KOPT-K1 (cell line): ENCODE measurements around the gene POPDC2.
"Not testable (repeated sequence)": the region's sequence is repeated elsewhere in the genome, so short reads cannot be mapped to it uniquely, and the experiment has no call there.

Experiments used
- H3K27ac ChIP-seq: fragments of 200-600 bp; sonication (generic); 2 replicates; pipeline ENCODE4 v1.5.1; 2016; ENCODE audit warnings: antibody characterized with exemption, mild to moderate bottlenecking, low read depth, low read length; ENCODE audit not compliant: poor library complexity, severe bottlenecking
- H3K36me3 ChIP-seq: fragments of 200-600 bp; sonication (generic); 2 replicates; pipeline ENCODE4 v1.5.1; 2017; ENCODE audit warnings: antibody characterized with exemption, mild to moderate bottlenecking, low read length, moderate library complexity; ENCODE audit not compliant: insufficient read depth
- H3K9me3 ChIP-seq: fragments of 200-600 bp; sonication (generic); 2 replicates; pipeline ENCODE4 v1.5.1; 2017; ENCODE audit warnings: antibody characterized with exemption, low read length, mild to moderate bottlenecking; ENCODE audit not compliant: insufficient read depth, poor library complexity, severe bottlenecking

POPDC2 gene

DNA sequence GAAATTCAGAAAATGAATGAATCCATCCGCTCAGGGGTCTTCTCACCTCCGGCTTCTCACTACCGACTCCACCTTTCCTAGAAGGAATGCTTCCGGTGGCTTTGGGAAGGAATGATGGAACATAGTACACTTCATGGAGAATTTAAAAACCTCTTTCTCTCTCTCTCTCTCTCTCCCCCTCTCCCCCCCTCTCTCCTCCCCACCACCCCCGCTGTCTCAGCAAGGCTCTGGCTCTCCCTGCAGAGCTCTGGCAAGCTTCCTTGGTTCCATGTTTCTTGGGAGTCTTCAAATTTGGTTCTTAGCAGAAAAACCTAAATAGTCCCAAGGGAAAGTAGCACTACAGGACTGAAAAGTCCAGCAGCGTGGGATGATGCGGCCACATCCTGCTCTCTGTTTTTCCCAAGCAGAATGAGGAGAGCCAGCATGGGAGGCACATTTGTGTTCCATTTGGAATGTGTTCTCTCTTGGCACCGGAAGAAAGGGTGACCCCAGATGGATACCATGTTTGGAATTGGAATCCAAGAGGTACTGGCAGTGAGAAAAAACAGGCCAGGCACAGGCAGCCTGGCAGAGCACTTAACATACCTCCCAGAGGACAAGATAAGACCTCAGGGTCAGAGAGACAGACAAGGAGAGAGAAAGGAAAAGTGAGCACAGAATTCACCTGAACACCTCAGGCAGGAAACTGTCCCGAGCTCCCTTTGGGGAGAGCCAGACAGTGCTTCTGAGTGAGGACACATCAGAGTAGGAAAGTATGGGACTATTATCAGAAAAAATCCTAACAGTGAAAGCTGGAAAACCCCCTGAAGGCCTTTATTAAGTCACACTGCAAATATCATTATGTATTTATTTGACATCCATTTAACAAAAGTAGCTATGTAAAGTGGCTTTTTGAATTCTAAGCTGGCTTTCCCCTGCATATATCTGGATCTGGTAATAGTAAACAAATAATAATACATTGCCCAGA lies at the start of gene POPDC2:
POPDC2 (minus strand) TSS at position 116 of the 967 bp plus-strand sequence. CDS start 166 bp downstream, outside the sequence.
- H3K36me3 ChIP-seq, result 0 out of 2 replicates have a peak, but pooled peaks cover under 1% of the 10 kb centered on the region
- no peaks in the 10 kb centered on the region for H3K9me3 ChIP-seq
- no peak within 1 kb of the TSS for H3K27ac ChIP-seq

- peaks cover 10% of the 10 kb centered on the region for H3K9me3 ChIP-seq
- no peaks in the 10 kb centered on the region for H3K36me3 ChIP-seq
- no peak overlapping the region for H3K27ac ChIP-seq
These were observed 43.6 kb upstream of the POPDC2 start for GRCh38 chr3:119703820-119704531.

- Histone ChIP-seq H3K9me3 (peaks cover 10% of the 10 kb centered on the region), H3K27ac (no peak within 1 kb of the TSS), H3K36me3 (no peaks in the 10 kb centered on the region)
These were observed 42.4 kb upstream of the POPDC2 start, which contains the start of gene CFAP91 for GRCh38 chr3:119702530-119703527. CFAP91 (plus strand) TSS chr3:119703022; CDS start chr3:119703099, 77 bp downstream.

DNA sequence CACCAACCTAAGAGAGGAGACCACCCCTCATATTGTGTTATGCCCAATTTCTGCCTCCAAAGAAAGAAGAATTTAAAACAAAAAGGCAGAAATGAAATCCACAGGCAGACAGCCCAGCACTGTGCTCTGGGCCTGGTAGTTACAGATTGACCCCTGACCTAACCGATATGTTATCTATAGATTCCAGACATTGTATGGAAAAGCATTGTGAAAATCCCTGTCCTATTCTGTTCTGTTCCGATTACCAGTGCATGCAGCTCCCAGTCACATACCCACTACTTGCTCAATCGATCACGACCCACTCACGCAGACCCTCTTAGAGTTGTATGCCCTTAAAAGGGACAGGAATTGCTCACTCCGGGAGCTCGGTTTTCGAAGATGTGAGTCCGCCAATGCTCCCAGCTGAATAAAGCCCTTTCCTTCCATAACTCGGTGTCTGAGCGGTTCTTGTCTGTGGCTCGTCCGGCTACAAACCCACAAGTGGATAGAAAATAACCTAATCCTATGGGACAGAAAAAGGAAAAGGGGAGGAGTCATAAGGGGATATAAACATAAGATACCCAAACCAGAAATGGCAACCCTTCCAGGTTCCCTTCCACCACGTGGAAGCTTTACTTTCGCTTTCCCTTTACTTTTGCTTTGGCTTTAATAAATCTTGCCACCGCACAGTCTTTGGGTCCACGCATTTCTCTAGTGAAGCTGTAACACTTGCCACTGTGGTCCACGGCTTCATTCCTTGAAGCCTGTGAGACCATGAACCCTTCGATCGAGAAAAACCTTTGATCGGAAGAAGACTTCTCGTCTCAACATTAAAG lies 40.7 kb upstream of the POPDC2 start:
- Histone ChIP-seq H3K36me3 (no peaks in the 10 kb centered on the region), H3K9me3 (peaks cover 10% of the 10 kb centered on the region), H3K27ac (no peak overlapping the region)

DNA sequence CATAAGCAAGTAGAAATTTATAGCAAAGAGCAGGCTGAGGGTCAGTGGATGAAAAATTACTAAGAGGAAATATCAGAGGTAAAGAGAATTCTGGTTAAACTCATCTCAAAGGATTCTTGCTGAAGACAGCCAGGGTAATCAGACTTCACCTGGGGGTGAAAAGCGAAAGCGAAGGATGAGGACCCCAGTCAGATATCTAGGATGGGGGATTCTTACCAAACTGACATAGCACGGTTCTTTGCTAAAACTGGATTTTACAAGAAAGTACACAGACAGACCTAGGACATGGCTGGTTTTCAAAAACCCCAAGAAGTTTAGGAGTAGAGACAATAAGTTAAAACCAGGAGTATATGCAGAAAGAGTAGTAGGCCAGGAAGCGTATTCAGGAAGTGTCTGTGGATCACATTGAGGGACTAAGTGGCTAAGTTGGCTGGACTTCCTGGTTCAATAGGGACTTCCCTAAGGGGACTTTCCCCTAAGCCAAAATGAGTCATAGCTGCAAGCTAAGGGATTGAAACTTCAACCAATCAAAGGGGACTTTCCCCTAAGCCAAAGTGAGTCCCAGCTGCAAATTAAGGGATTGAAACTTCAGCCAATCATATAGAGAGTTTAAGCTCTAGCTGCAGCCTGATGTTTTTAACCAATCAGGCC lies 40.0 kb upstream of the POPDC2 start:
- no peaks in the 10 kb centered on the region for H3K36me3 ChIP-seq
- peaks cover 10% of the 10 kb centered on the region for H3K9me3 ChIP-seq
- no peak overlapping the region for H3K27ac ChIP-seq

DNA sequence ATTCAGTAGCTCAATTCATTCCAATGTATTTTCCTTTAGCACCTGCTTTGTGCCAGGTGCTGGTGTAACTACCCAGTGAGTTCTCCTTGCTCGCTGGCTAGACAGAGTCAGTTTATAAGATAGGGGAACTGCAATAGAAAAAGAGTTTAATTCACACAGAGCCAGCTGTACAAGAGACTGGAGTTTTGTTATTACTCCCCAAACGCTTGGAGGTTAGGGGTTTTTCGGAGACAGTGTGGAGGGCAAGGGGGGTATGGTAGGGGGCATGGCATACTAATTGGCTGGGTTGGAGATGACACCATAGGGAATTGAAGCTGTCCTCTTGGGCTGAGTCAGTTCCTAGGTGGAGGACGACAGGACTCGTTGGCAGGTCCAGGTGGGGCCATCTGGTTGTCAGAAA lies 37.0 kb upstream of the POPDC2 start:
- peaks cover 1% of the 10 kb centered on the region for H3K9me3 ChIP-seq
- no peak overlapping the region for H3K27ac ChIP-seq
- no peaks in the 10 kb centered on the region for H3K36me3 ChIP-seq

GRCh38 chr3:119695480-119695879 lies 35.1 kb upstream of the POPDC2 start:
- no peaks in the 10 kb centered on the region for H3K9me3 ChIP-seq
- no peaks in the 10 kb centered on the region for H3K36me3 ChIP-seq
- H3K27ac ChIP-seq, result no peak overlapping the region

- H3K9me3 ChIP-seq, result peaks cover 6% of the 10 kb centered on the region
- H3K27ac ChIP-seq, result no peak overlapping the region
- H3K36me3 ChIP-seq, result no peaks in the 10 kb centered on the region
These were observed 29.8 kb upstream of the POPDC2 start for GRCh38 chr3:119690043-119690656.

DNA sequence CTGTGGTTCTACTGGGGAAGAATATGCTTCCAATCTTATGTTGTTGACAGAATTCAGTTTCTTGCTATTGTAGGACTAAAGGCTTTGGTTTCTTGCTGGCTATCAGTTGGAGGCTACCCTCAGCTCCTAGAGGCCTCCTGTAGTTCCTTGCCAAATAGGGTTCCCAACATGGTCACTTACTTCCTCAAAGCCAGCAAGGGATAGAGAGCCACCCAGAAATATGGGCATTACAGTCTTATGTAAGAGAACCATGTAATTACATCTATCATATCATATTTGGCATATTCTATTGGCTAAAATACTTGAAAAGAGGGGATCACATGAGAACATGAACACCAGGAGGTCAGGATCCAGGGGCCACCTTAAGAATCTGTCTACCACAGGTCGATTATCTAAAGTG lies 23.0 kb upstream of the POPDC2 start:
- peaks cover 6% of the 10 kb centered on the region for H3K9me3 ChIP-seq
- H3K36me3 ChIP-seq, result no peaks in the 10 kb centered on the region
- H3K27ac ChIP-seq, result no peak overlapping the region

DNA sequence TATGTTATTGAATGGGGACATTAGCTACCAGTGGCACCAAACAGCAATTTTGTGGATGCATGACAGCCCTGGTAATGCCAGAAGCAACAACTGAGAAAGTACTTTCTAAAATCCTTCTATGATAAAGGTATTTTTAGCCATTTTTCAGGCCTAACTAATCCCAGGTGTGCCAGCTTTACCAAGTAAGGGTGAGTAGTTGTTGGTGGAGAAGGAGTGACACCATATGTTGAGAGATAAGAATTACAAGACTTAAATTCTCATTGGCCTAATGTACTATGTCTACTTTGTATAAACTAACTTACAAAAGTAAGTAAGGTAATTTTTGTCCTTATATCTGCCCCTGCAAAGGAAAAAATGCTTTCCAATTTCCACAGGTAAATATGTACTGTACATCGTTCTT lies 20.9 kb upstream of the POPDC2 start:
- no peaks in the 10 kb centered on the region for H3K36me3 ChIP-seq
- no peak overlapping the region for H3K27ac ChIP-seq

GRCh38 chr3:119679874-119680273 lies 19.5 kb upstream of the POPDC2 start:
- Histone ChIP-seq H3K36me3 (peaks cover 5% of the 10 kb centered on the region; the same call in 1 of the 2 replicates), H3K27ac (no peak overlapping the region), H3K9me3 (no peaks in the 10 kb centered on the region)

More for the DNA sequence above, 20.9 kb upstream of the POPDC2 start:
- no peaks in the 10 kb centered on the region for H3K9me3 ChIP-seq

GRCh38 chr3:119678209-119678608 lies 17.8 kb upstream of the POPDC2 start:
- peaks cover 21% of the 10 kb centered on the region for H3K36me3 ChIP-seq
- H3K9me3 ChIP-seq, H3K27ac ChIP-seq: not testable (repeated sequence)

DNA sequence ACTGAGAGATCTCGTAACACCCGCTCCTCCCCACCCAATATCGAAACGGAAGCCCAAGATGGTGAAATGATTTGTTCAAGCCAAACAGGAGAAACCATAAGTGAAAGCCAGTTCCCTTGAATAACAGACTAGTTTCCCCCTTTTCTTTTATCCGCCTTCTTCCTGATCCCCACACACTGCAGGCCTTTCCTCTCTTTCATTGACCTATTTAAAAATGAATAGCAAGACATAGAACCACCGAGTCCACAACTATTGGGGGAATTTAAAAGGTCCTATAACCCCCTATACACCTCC lies 17.2 kb upstream of the POPDC2 start:
- Histone ChIP-seq H3K9me3 (no peaks in the 10 kb centered on the region), H3K27ac (peak overlapping the region; percentile 91), H3K36me3 (peaks cover 28% of the 10 kb centered on the region)
